Right lobe of liver (tissue), 4 donors: ENCODE measurements around the gene SLC9A3.

Experiments
- CTCF ChIP-seq, 4 donors: fragments of 200-600 bp in 3 of 4; fragments of 450-650 bp in 1 of 4; IDR thresholded peaks; one replicate each; pipeline versions ENCODE4 v1.5.1 to v1.8.0; 2016 to 2022; ENCODE audit warnings: antibody characterized with exemption in 4 of 4, mild to moderate bottlenecking in 2 of 4
- POLR2A ChIP-seq: fragments of 450-650 bp; IDR thresholded peaks from one replicate; pipeline ENCODE4 v1.6.1; 2017; ENCODE audit warnings: antibody characterized with exemption, mild to moderate bottlenecking
- donor health status: DM: no; HTN: no; CAD: no.
- donor health status: DM: no; HTN: no; CAD: no.
- donor health status: DM: no; HTN: yes; CAD: no.

- TF ChIP-seq CTCF (IDR thresholded peaks at IDR 0.05), result peak in 3 of 4 donors; percentile 26 to 36 (median 35)
- TF ChIP-seq POLR2A, result no peak
These were observed 88.1 kb downstream of the SLC9A3 start for GRCh38 chr5:435961-436640.
